Glutamatergic neuron (in vitro differentiated cells): ENCODE measurements around the gene FNDC3A. TPM values are rescaled to one million over a fixed set of nuclear protein-coding genes. Genes with fewer than 3 reads are reported as not detected.

ENCODE experiments used
- DNase-seq: peaks from one replicate; pipeline ENCODE4 v3.0.0; 2022
- H3K27ac Mint-ChIP-seq: one replicate; pipeline ENCODE4 v1.8.0; 2020; ENCODE audit warnings: mild to moderate bottlenecking, mixed read lengths, inconsistent platforms; ENCODE audit not compliant: unreplicated experiment
- H3K27me3 Mint-ChIP-seq: one replicate; pipeline ENCODE4 v1.8.0; 2020; ENCODE audit warnings: mild to moderate bottlenecking, moderate library complexity, mixed read lengths, inconsistent platforms; ENCODE audit not compliant: unreplicated experiment
- H3K36me3 Mint-ChIP-seq: one replicate; pipeline ENCODE4 v1.8.0; 2020; ENCODE audit warnings: mild to moderate bottlenecking, mixed read lengths, inconsistent platforms; ENCODE audit not compliant: unreplicated experiment
- H3K4me1 Mint-ChIP-seq: one replicate; pipeline ENCODE4 v1.8.0; 2020; ENCODE audit warnings: mild to moderate bottlenecking, low read depth, mixed read lengths, inconsistent platforms; ENCODE audit not compliant: unreplicated experiment
- H3K4me3 Mint-ChIP-seq: one replicate; pipeline ENCODE4 v1.8.0; 2020; ENCODE audit warnings: mild to moderate bottlenecking, mixed read lengths, inconsistent platforms; ENCODE audit not compliant: unreplicated experiment
- H3K9me3 Mint-ChIP-seq: one replicate; pipeline ENCODE4 v1.8.0; 2020; ENCODE audit warnings: mild to moderate bottlenecking, moderate library complexity, mixed read lengths, inconsistent platforms; ENCODE audit not compliant: unreplicated experiment
- CTCF ChIP-seq: fragments of 200-600 bp; sonication (generic); IDR thresholded peaks from one replicate; pipeline ENCODE4 v1.5.0; 2021; ENCODE audit not compliant: partially characterized antibody, unreplicated experiment
- total RNA-seq: library from RNA; stranded (reverse); fragmentation: NEBNext Ultra II Directional; extraction: Animal tissue kit (Norgen Biotek cat#: 25700); gene quantifications from one replicate; pipeline ENCODE4 v1.2.1, GENCODE V29; 2021; ENCODE audit not compliant: unreplicated experiment

The FNDC3A gene
- total RNA-seq, 1 donor from 2014 or later = 46.3 TPM

DNA sequence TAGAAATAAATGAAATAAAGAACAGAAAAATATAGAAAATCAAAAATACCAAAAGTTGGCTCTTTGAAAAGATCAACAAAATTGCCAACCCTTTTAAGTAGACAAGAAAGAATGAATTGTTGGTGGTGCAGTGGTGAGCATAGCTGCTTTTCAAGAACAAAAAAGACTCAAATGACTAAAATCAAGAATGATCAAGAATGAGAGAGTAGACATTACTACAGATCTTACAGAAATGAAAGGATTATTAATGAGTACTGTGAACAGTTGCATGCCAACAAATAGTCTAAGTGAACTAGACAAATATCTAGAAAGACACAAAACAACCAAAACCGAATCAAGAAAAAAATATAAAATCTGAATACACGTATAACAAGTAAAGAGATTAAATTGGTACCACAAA lies 53.9 kb downstream of the FNDC3A start:
- no peaks in the 10 kb centered on the region for H3K9me3 Mint-ChIP-seq
- H3K4me1 Mint-ChIP-seq = no peaks in the 10 kb centered on the region

GRCh38 chr13:49030213-49030612 lies 54.5 kb downstream of the FNDC3A start:
- H3K27ac Mint-ChIP-seq = no peak overlapping the region
- peaks cover 5% of the 10 kb centered on the region for H3K36me3 Mint-ChIP-seq
- H3K27me3 Mint-ChIP-seq = no peaks in the 10 kb centered on the region
- no peaks in the 10 kb centered on the region for H3K9me3 Mint-ChIP-seq
- no peak for TF ChIP-seq CTCF
- H3K4me3 Mint-ChIP-seq = no peak overlapping the region
- no peaks in the 10 kb centered on the region for H3K4me1 Mint-ChIP-seq
- DNase-seq = no peak

More for the DNA sequence above, 53.9 kb downstream of the FNDC3A start:
- no peak overlapping the region for H3K4me3 Mint-ChIP-seq
- no peak for DNase-seq
- no peak for TF ChIP-seq CTCF
- H3K36me3 Mint-ChIP-seq = peaks cover 5% of the 10 kb centered on the region
- no peaks in the 10 kb centered on the region for H3K27me3 Mint-ChIP-seq
- no peak overlapping the region for H3K27ac Mint-ChIP-seq

DNA sequence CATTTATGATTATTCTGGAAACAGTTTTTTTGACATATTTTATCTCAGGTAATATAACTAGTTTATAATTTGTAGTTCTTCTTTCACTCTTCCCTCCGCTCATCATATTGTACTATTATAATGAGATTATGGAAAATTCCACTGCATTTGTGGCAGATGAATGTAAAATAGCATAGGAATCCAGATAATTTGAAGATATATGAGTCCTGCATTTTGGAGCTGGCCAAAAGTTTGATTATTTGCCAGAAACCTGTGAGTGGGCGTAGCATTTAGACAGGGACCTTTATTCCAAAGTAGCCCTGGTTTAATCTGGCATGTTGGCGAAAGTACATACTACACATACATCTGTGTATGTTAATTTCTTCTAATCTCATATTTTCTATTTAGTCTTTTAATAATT lies 65.2 kb downstream of the FNDC3A start:
- no peak for DNase-seq
- no peak overlapping the region for H3K27ac Mint-ChIP-seq
- H3K4me3 Mint-ChIP-seq = no peak overlapping the region
- H3K36me3 Mint-ChIP-seq = no peaks in the 10 kb centered on the region
- no peak for TF ChIP-seq CTCF
- no peaks in the 10 kb centered on the region for H3K9me3 Mint-ChIP-seq
- no peaks in the 10 kb centered on the region for H3K27me3 Mint-ChIP-seq
- no peaks in the 10 kb centered on the region for H3K4me1 Mint-ChIP-seq

- no peaks in the 10 kb centered on the region for H3K4me1 Mint-ChIP-seq
- H3K27me3 Mint-ChIP-seq = no peaks in the 10 kb centered on the region
- no peaks in the 10 kb centered on the region for H3K36me3 Mint-ChIP-seq
- H3K27ac Mint-ChIP-seq = no peak overlapping the region
- DNase-seq = no peak
- H3K4me3 Mint-ChIP-seq = no peak overlapping the region
- no peak for TF ChIP-seq CTCF
- H3K9me3 Mint-ChIP-seq = no peaks in the 10 kb centered on the region
These were observed 66.8 kb downstream of the FNDC3A start for GRCh38 chr13:49042476-49042875.

DNA sequence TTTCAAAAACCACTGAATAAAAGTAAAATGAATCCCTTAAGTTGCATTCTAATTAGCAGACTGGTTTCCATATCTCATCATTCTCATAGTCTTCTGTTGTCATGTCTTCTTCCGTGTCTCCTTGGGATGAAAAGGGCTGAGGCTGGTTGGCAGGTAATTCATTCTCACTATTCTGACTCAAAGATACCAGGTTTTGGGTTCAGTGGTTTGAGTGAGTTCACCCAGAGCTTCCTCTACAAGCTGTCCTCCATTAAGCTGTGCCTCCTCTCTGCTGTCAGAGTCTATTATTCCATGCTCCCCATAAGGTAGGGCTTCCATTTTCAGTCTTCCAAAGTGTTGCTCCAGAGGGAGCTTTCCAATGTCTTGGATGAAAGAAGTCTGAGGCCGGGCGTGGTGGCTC lies 68.3 kb downstream of the FNDC3A start:
- Mint-ChIP-seq H3K4me3 (no peak overlapping the region), H3K36me3 (no peaks in the 10 kb centered on the region), H3K9me3 (no peaks in the 10 kb centered on the region), H3K27me3 (no peaks in the 10 kb centered on the region), H3K27ac (no peak overlapping the region), H3K4me1 (no peaks in the 10 kb centered on the region)
- DNase-seq = no peak
- TF ChIP-seq CTCF = no peak
